ENCODE results near the gene GLYR1. TPM values are rescaled to one million over a fixed set of nuclear protein-coding genes. Genes with fewer than 3 reads are reported as not detected.
A peak's percentile ranks its signal among the peaks of the same experiment; 100 is the strongest.

Gene GLYR1
- polyA plus RNA-seq, 2 donors, result 34.3 to 35.6 TPM

DNA sequence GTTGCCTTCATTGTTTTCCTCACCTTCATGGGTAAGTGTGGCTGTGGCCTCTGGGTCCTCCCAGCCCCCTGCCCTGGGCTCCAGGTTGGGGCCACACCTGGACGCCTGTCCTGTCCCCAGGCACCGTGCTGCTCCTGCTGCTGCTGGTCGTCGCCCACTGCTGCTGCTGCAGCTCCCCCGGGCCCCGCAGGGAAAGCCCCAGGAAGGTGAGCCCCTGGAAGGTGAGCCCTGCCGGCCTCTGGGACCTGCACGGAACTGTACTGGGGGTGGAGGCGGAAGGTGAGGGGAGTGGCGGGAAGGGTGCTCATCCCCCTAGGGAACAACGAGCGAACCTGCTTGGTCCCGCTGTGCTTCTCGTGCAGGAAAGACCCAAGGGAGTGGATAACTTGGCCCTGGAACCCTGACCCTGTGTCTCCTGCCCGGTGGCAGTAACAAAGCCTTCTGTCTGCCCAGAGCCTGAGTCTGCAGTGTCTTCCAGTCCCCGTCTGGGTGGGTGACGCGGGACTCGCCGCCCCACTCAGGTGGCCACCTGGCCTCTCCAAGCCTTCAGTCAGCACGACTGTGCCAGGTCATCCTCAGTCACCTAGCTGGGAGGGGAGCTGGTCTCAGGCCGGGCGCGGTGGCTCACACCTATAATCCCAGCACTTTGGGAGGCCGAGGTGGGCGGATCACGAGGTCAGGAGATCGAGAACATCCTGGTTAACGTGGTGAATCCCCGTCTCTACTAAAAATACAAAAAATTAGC lies 51.1 kb downstream of the GLYR1 start:
- H3K27ac ChIP-seq (ENCODE audit: low read depth in 2 of 2, low read length in 1 of 2), result no peak overlapping the region
- WGBS, 2 donors, result 79 to 89% methylated on average over 30 of the region's 30 CpGs

DNA sequence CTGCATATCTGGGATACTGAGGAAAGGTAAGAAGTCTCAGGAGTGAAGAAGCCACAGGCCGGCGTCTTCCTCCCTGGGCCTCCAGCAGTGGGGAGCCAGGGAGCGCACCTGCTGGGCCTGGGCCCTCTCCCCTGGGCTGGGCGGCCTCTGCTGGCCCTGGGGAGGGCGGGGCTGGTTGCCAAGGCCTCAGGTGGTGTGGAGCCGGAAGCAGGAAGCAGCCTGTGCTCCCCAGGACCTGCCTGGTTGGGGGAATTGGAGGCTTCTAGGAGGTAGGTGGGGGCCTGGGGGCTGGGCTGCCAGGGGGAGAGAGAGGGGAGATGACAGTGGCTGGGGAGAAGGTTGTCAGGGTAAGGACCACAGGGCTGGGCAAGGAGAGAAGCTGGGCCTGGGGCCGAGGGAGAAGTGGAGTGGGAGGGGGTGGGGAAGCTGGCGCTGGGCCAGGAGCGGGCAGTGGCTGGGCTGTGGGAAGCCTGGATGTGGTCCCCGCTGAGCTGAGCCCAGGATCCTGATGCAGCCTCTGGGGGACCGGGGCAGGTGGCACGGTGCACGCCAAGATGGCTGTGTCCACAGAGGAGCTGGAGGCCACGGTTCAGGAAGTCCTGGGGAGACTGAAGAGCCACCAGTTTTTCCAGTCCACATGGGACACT lies 51.8 kb downstream of the GLYR1 start, which contains the start of gene SMIM22:
SMIM22 (plus strand) TSS at position 189 of the 647 bp plus-strand sequence; CDS start at position 555, 366 bp downstream.
- Histone ChIP-seq H3K27me3 (ENCODE audit: control insufficient read depth in 1 of 2, insufficient read depth in 2 of 2, low read length in 2 of 2) (no peaks in the 10 kb centered on the region), H3K4me3 (ENCODE audit: low read depth in 1 of 2, low read length in 2 of 2) (peak within 1 kb of the TSS; percentile 5 to 19), H3K27ac (ENCODE audit: low read depth in 2 of 2, low read length in 1 of 2) (no peak within 1 kb of the TSS), H3K9me3 (ENCODE audit: control insufficient read depth in 2 of 2, insufficient read depth in 1 of 2, low read depth in 1 of 2, low read length in 1 of 2) (no peaks in the 10 kb centered on the region), H3K4me1 (ENCODE audit: control insufficient read depth in 2 of 2, insufficient read depth in 2 of 2, low read length in 1 of 2) (peaks cover 0 to 4% of the 10 kb centered on the region in 2 donors), H3K36me3 (ENCODE audit: control insufficient read depth in 2 of 2, insufficient read depth in 2 of 2, low read length in 1 of 2) (peaks cover 7 to 20% of the 10 kb centered on the region in 2 donors)
- 56 to 69% methylated on average over 14 of the region's 14 CpGs for WGBS, 2 donors

More for the DNA sequence above, 51.1 kb downstream of the GLYR1 start:
- H3K4me3 ChIP-seq (ENCODE audit: low read depth in 1 of 2, low read length in 2 of 2), result no peak overlapping the region
- H3K4me1 ChIP-seq (ENCODE audit: control insufficient read depth in 2 of 2, insufficient read depth in 2 of 2, low read length in 1 of 2), result peaks cover 0 to 10% of the 10 kb centered on the region in 2 donors
- peaks cover 7 to 23% of the 10 kb centered on the region in 2 donors for H3K36me3 ChIP-seq (ENCODE audit: control insufficient read depth in 2 of 2, insufficient read depth in 2 of 2, low read length in 1 of 2)
- no peaks in the 10 kb centered on the region for H3K9me3 ChIP-seq (ENCODE audit: control insufficient read depth in 2 of 2, insufficient read depth in 1 of 2, low read depth in 1 of 2, low read length in 1 of 2)
- H3K27me3 ChIP-seq (ENCODE audit: control insufficient read depth in 1 of 2, insufficient read depth in 2 of 2, low read length in 2 of 2), result no peaks in the 10 kb centered on the region

DNA sequence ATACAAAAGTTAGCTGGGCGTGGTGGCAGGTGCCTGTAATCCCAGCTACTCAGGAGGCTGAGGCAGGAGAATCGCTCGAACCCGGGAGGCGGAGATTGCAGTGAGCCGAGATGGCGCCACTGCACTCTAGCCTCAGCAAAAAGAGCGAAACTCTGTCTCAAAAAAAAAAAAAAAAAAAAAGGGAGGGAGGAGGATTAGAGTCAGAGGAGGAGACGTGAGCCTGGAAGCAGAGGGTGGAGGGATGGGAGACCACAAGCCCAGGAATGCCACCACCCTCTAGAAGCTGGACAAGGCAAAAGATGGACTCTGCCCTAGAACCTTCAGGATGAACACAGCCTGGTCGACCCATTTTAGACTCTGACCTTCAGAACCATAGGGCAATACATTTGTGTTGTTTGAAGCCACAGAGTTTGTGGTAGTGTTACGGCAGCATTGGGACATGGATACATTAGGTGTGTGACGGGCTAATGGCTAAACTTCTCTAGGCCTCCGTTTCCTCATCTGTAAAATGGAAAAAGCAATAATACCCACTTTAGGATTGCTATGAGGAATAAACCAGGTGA lies 54.1 kb downstream of the GLYR1 start:
- Histone ChIP-seq H3K27me3 (ENCODE audit: control insufficient read depth in 1 of 2, insufficient read depth in 2 of 2, low read length in 2 of 2) (no peaks in the 10 kb centered on the region), H3K4me3 (ENCODE audit: low read depth in 1 of 2, low read length in 2 of 2) (no peak overlapping the region), H3K27ac (ENCODE audit: low read depth in 2 of 2, low read length in 1 of 2) (no peak overlapping the region), H3K4me1 (ENCODE audit: control insufficient read depth in 2 of 2, insufficient read depth in 2 of 2, low read length in 1 of 2) (peaks cover 0 to 3% of the 10 kb centered on the region in 2 donors), H3K36me3 (ENCODE audit: control insufficient read depth in 2 of 2, insufficient read depth in 2 of 2, low read length in 1 of 2) (peaks cover 4 to 10% of the 10 kb centered on the region in 2 donors), H3K9me3 (ENCODE audit: control insufficient read depth in 2 of 2, insufficient read depth in 1 of 2, low read depth in 1 of 2, low read length in 1 of 2) (no peaks in the 10 kb centered on the region)
- WGBS, 2 donors, result 70 to 75% methylated on average over 12 to 13 of the region's 13 CpGs

DNA sequence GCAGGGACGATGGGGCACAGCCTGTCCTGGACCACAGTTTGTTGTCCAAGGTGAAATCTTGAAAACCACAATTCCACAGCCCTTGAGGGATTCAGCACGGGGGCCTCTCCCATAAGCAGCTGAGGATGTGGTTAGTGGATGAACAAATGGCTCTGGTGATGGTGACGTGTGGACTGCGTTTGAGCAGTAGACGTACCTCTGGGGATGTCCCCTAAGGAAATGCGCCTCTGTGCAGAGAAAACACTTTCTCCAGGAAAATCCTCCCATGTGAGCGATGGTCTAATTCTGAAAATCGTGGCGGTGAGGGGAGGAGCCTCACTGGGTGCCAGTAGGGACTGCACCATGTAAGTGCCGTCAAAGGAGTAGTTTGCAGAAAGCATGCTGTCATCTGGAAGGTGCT lies 56.2 kb downstream of the GLYR1 start:
- no peak overlapping the region for H3K27ac ChIP-seq (ENCODE audit: low read depth in 2 of 2, low read length in 1 of 2)
- no peak overlapping the region for H3K4me3 ChIP-seq (ENCODE audit: low read depth in 1 of 2, low read length in 2 of 2)
- no peaks in the 10 kb centered on the region for H3K36me3 ChIP-seq (ENCODE audit: control insufficient read depth in 2 of 2, insufficient read depth in 2 of 2, low read length in 1 of 2)
- no peaks in the 10 kb centered on the region for H3K9me3 ChIP-seq (ENCODE audit: control insufficient read depth in 2 of 2, insufficient read depth in 1 of 2, low read depth in 1 of 2, low read length in 1 of 2)
- H3K4me1 ChIP-seq (ENCODE audit: control insufficient read depth in 2 of 2, insufficient read depth in 2 of 2, low read length in 1 of 2), result peaks cover 0 to 3% of the 10 kb centered on the region in 2 donors
- no peaks in the 10 kb centered on the region for H3K27me3 ChIP-seq (ENCODE audit: control insufficient read depth in 1 of 2, insufficient read depth in 2 of 2, low read length in 2 of 2)
- WGBS, 2 donors, result 76 to 77% methylated on average over 10 of the region's 10 CpGs

DNA sequence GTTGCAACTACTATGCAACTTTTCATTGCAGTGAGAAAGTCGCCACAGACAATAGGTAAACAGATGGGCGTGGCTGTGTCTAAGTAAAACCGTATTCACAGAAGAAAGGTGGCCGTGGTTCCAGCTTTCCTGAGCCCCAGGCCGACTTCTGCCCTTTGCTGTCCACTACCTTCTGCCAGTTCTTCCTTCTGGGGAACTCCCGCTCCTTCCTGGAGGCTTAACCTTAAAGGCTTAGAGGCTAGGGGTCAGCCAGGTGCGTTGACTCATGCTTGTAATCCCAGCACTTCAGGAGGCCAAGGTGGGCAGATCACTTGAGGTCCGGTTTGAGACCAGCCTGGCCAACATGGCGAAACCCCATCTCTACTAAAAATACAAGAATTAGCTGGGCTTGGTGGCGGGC lies 56.8 kb downstream of the GLYR1 start:
- 73% methylated on average over 10 of the region's 10 CpGs for WGBS, 2 donors
- Histone ChIP-seq H3K27ac (ENCODE audit: low read depth in 2 of 2, low read length in 1 of 2) (no peak overlapping the region), H3K4me3 (ENCODE audit: low read depth in 1 of 2, low read length in 2 of 2) (no peak overlapping the region), H3K4me1 (ENCODE audit: control insufficient read depth in 2 of 2, insufficient read depth in 2 of 2, low read length in 1 of 2) (peaks cover 0 to 3% of the 10 kb centered on the region in 2 donors), H3K36me3 (ENCODE audit: control insufficient read depth in 2 of 2, insufficient read depth in 2 of 2, low read length in 1 of 2) (no peaks in the 10 kb centered on the region), H3K27me3 (ENCODE audit: control insufficient read depth in 1 of 2, insufficient read depth in 2 of 2, low read length in 2 of 2) (no peaks in the 10 kb centered on the region), H3K9me3 (ENCODE audit: control insufficient read depth in 2 of 2, insufficient read depth in 1 of 2, low read depth in 1 of 2, low read length in 1 of 2) (no peaks in the 10 kb centered on the region)

DNA sequence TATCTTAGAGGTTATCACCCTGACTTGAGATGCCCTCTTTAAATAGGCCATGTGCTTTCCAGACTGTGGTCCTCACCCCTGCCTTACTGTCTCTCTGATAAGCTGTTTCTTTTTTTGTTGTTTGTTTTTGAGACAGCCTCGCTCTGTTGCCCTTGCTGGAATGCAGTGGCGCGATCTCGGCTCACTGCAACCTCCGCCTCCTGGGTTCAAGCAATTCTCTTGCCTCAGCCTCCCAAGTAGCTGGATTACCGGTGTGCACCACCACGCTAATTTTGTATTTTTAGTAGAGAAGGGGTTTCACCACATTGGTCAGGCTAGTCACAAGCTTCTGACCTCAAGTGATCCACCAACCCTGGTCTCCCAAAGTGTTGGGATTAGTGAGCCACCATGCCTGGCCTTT lies 58.2 kb downstream of the GLYR1 start:
- H3K27me3 ChIP-seq (ENCODE audit: control insufficient read depth in 1 of 2, insufficient read depth in 2 of 2, low read length in 2 of 2), result no peaks in the 10 kb centered on the region
- WGBS, 2 donors, result 88 to 90% methylated on average over 7 of the region's 7 CpGs
- no peak overlapping the region for H3K27ac ChIP-seq (ENCODE audit: low read depth in 2 of 2, low read length in 1 of 2)
- H3K4me1 ChIP-seq (ENCODE audit: control insufficient read depth in 2 of 2, insufficient read depth in 2 of 2, low read length in 1 of 2), result peaks cover 0 to 3% of the 10 kb centered on the region in 2 donors
- no peak overlapping the region for H3K4me3 ChIP-seq (ENCODE audit: low read depth in 1 of 2, low read length in 2 of 2)
- no peaks in the 10 kb centered on the region for H3K9me3 ChIP-seq (ENCODE audit: control insufficient read depth in 2 of 2, insufficient read depth in 1 of 2, low read depth in 1 of 2, low read length in 1 of 2)
- H3K36me3 ChIP-seq (ENCODE audit: control insufficient read depth in 2 of 2, insufficient read depth in 2 of 2, low read length in 1 of 2), result no peaks in the 10 kb centered on the region

DNA sequence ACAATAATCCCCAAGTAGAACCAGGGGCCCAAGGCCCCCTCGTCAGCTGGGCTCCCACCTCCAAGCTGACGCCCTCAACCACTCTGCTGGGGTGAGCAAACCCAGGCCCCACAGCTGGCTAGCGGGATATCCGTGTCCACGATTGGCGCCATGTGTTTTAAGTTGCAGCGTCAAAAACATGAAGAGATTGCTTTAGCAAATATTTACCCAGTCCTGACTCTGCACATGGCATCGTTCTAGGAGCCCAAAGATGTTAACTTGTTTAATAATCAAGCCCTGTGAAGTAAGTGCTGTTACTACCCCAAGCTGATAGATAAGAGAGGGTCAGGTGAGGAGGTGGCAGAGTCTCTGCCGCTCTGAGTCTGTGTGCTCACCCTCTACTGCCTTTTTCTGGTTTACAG lies 58.6 kb downstream of the GLYR1 start:
- WGBS, 2 donors, result 63 to 64% methylated on average over 9 of the region's 9 CpGs
- Histone ChIP-seq H3K9me3 (ENCODE audit: control insufficient read depth in 2 of 2, insufficient read depth in 1 of 2, low read depth in 1 of 2, low read length in 1 of 2) (no peaks in the 10 kb centered on the region), H3K27ac (ENCODE audit: low read depth in 2 of 2, low read length in 1 of 2) (no peak overlapping the region), H3K4me3 (ENCODE audit: low read depth in 1 of 2, low read length in 2 of 2) (no peak overlapping the region), H3K27me3 (ENCODE audit: control insufficient read depth in 1 of 2, insufficient read depth in 2 of 2, low read length in 2 of 2) (no peaks in the 10 kb centered on the region), H3K36me3 (ENCODE audit: control insufficient read depth in 2 of 2, insufficient read depth in 2 of 2, low read length in 1 of 2) (no peaks in the 10 kb centered on the region), H3K4me1 (ENCODE audit: control insufficient read depth in 2 of 2, insufficient read depth in 2 of 2, low read length in 1 of 2) (peaks cover 0 to 3% of the 10 kb centered on the region in 2 donors)

DNA sequence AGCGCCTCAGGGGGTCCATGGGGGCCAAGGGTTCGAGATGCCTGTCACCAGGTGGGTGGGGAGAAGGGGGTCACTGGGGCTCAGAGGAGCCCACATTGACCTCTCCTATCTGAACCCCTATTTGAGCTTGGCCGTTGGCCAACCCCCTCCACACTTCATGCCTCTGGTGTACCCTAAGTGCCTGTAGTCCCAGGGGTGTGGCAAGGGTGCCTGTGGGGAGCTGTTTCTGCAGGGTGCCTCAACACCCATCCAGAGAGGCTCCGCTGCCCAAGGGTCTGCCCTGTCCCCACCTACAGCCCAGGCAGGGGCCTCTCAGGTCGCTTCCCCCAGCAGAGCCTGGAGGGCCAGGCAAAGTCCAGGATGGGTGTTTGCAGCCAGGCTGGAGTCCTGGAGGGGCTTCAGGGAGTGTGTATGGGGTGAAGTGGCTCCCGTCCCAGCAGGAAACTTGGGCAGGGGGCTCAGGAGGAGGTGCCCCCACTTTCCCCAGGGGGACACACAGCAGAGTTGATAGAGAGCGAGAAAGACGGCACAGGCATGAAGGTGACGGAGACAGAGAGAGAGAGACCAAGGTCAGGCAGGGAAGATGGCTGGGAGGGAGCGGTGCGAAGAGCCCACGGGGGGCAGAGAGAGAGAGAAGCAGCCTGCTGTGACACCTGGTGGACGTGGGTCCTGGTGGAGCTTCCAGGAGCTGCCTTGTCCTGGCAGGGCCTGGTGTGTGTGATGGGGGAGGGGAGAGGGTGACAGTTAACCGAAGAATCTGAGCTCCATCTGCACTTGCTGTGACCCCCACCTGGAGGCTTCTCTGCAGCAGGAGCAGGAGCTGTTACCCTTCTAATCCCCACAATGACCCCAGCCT lies 59.2 kb downstream of the GLYR1 start, which contains the start of gene SEPTIN12:
SEPTIN12 (minus strand) TSS at position 719 of the 856 bp plus-strand sequence; CDS start at position 19, 700 bp downstream.
- Histone ChIP-seq H3K27me3 (ENCODE audit: control insufficient read depth in 1 of 2, insufficient read depth in 2 of 2, low read length in 2 of 2) (no peaks in the 10 kb centered on the region), H3K9me3 (ENCODE audit: control insufficient read depth in 2 of 2, insufficient read depth in 1 of 2, low read depth in 1 of 2, low read length in 1 of 2) (no peaks in the 10 kb centered on the region), H3K36me3 (ENCODE audit: control insufficient read depth in 2 of 2, insufficient read depth in 2 of 2, low read length in 1 of 2) (no peaks in the 10 kb centered on the region), H3K4me1 (ENCODE audit: control insufficient read depth in 2 of 2, insufficient read depth in 2 of 2, low read length in 1 of 2) (peaks cover 0 to 3% of the 10 kb centered on the region in 2 donors), H3K4me3 (ENCODE audit: low read depth in 1 of 2, low read length in 2 of 2) (no peak within 1 kb of the TSS), H3K27ac (ENCODE audit: low read depth in 2 of 2, low read length in 1 of 2) (no peak within 1 kb of the TSS)
- WGBS, 2 donors, result 75 to 77% methylated on average over 14 of the region's 14 CpGs

DNA sequence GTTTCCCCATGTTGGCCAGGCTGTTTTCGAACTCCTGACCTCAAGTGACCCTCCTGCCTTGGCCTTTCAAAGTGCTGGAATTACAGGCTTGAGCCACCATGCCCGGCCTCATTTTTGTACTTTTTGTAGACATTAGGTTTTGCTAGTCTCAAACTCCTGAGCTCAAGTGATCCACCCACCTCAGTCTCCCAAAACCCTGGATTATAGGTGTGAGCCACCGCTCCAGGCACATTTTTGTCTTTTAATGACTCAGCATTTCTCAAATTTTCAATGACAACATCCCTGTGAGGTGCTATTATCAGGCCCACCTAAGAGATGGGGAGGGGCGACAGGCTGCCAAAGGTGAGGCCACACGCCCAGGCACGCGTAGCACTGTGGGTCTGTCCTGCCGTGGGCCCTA lies 60.0 kb downstream of the GLYR1 start:
- no peaks in the 10 kb centered on the region for H3K36me3 ChIP-seq (ENCODE audit: control insufficient read depth in 2 of 2, insufficient read depth in 2 of 2, low read length in 1 of 2)
- no peaks in the 10 kb centered on the region for H3K9me3 ChIP-seq (ENCODE audit: control insufficient read depth in 2 of 2, insufficient read depth in 1 of 2, low read depth in 1 of 2, low read length in 1 of 2)
- no peak overlapping the region for H3K4me3 ChIP-seq (ENCODE audit: low read depth in 1 of 2, low read length in 2 of 2)
- WGBS, 2 donors, result 66% methylated on average over 8 of the region's 8 CpGs
- H3K27ac ChIP-seq (ENCODE audit: low read depth in 2 of 2, low read length in 1 of 2), result no peak overlapping the region
- peaks cover 0 to 3% of the 10 kb centered on the region in 2 donors for H3K4me1 ChIP-seq (ENCODE audit: control insufficient read depth in 2 of 2, insufficient read depth in 2 of 2, low read length in 1 of 2)
- H3K27me3 ChIP-seq (ENCODE audit: control insufficient read depth in 1 of 2, insufficient read depth in 2 of 2, low read length in 2 of 2), result no peaks in the 10 kb centered on the region
